ENCODE data around the gene POLR1H. TPM values are rescaled to one million over a fixed set of nuclear protein-coding genes. Genes with fewer than 3 reads are reported as not detected.

POLR1H gene
- total RNA-seq, 1 experiment from 2014 or later = 42.6 TPM

GRCh38 chr6:30097902-30098768 lies 37.1 kb downstream of the POLR1H start:
- Histone ChIP-seq H3K9me3 (ENCODE audit: control insufficient read depth in 1 of 2, insufficient read depth in 1 of 2, low read depth in 1 of 2, low read length in 2 of 2) (no peaks in the 10 kb centered on the region), H3K4me3 (replicated peaks in 1 of 2; ENCODE audit: low read depth in 1 of 2, low read length in 2 of 2) (no peak overlapping the region), H3K4me1 (ENCODE audit: control insufficient read depth in 1 of 2, insufficient read depth in 2 of 2, low read length in 2 of 2) (peaks cover 23 to 66% of the 10 kb centered on the region in 2 experiments), H3K9ac (ENCODE audit: low read length) (no peak overlapping the region), H3K27ac (ENCODE audit: low read depth, low read length) (no peak overlapping the region), H3K4me2 (ENCODE audit: low read length) (peak overlapping the region; percentile 47), H3K9me2 (ENCODE audit: insufficient read depth) (no peaks in the 10 kb centered on the region), H3K27me3 (ENCODE audit: insufficient read depth, low read length) (no peaks in the 10 kb centered on the region), H3K36me3 (ENCODE audit: control insufficient read depth in 1 of 2, insufficient read depth in 2 of 2, low read length in 2 of 2) (no peaks in the 10 kb centered on the region), H3K79me2 (ENCODE audit: insufficient read depth, low read length) (no peaks in the 10 kb centered on the region), H2AFZ (ENCODE audit: low read depth, low read length, poor library complexity, severe bottlenecking) (no peak overlapping the region), H4K20me1 (ENCODE audit: insufficient read depth) (no peaks in the 10 kb centered on the region)
- ChIA-PET RAD21 (ENCODE audit: low non-redundant PET in 1 of 2, low total read pairs in 2 of 2, uncharacterized antibody in 2 of 2, unreplicated experiment in 2 of 2) (no interaction called here), CTCF (interaction anchor here (1.2 kb wide), 1 partner anchor 33 kb away, joined by 3 read pairs; no protein-coding TSS in a partner anchor), POLR2A (no interaction called here)
- ATAC-seq (no peak), DNase-seq (ENCODE audit: low read depth, low spot score) (no peak)
- no TSS peak for BruUV-seq (replicated peaks)
- intact Hi-C loops (cut with micrococcal nuclease) = no loop called here
- TF ChIP-seq JUND (IDR thresholded peaks at IDR 0.05) (no peak), SP1 (IDR thresholded peaks at IDR 0.05; ENCODE audit: low read depth) (peak; percentile 40; the same call in 1 of the 2 replicates), EZH2 (IDR thresholded peaks at IDR 0.05) (no peak), CTCF (IDR thresholded peaks at IDR 0.05 in 2 of 3, conservative IDR thresholded peaks at IDR 0.05 in 1 of 3; ENCODE audit: borderline replicate concordance in 1 of 3, insufficient read depth in 1 of 3, low read depth in 2 of 3, low read length in 2 of 3) (no peak), POLR2AphosphoS5 (IDR thresholded peaks at IDR 0.05; ENCODE audit: low read depth, low read length) (no peak), YY1 (IDR thresholded peaks at IDR 0.05; ENCODE audit: extremely low read depth, insufficient replicate concordance, low read depth, low read length) (no peak), ZFX (IDR thresholded peaks at IDR 0.05) (no peak), CBX3 (IDR thresholded peaks at IDR 0.05; ENCODE audit: low read depth) (0 out of 2 replicates have a peak, but pooled peaks have one; percentile 22), TCF7L2 (IDR thresholded peaks at IDR 0.05; ENCODE audit: borderline replicate concordance, extremely low read depth, insufficient read depth, insufficient read length) (peak; percentile 65), MAX (IDR thresholded peaks at IDR 0.05) (peak; percentile 31; the same call in 1 of the 2 replicates), RAD21 (IDR thresholded peaks at IDR 0.05; ENCODE audit: low read depth) (no peak)

Measured in HCT116 (cell line).